ENCODE measurements around the gene RPRD1B.

Gene RPRD1B

DNA sequence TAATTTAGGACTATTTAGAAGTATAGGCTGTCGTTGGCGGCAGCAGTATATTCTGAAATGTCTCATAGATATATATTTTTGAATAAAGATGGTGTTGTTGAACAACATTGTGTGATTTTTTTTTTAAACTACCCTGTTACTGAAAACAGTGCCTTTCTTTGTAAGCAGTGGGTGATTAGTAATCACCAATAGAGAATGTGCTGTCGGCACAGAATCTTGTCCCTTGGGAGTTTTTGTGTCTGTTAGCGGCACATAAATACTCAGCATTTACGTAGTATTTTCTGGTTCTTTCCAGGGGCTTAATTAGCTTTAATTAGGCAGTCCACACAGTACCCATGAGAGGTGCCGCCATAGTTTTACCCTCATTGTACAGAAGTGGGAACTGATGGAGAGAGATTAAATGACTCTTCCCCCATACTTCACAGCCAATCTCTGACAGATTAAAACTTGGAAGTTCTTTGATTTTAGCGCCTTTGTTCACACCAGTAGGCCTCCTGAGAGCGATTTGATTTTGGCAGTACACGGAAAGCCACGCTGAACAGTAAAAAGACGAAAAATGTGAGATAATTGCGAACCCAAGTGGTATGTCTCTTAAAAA, 58.8 kb downstream of the RPRD1B start:
- H3K9me3 ChIP-seq (ENCODE audit: insufficient read depth, low read depth, low read length): no peaks in the 10 kb centered on the region
- TF ChIP-seq EZH2phosphoT487 (IDR thresholded peaks at IDR 0.05; ENCODE audit: borderline replicate concordance): no peak
- TF ChIP-seq, protein P1, sequence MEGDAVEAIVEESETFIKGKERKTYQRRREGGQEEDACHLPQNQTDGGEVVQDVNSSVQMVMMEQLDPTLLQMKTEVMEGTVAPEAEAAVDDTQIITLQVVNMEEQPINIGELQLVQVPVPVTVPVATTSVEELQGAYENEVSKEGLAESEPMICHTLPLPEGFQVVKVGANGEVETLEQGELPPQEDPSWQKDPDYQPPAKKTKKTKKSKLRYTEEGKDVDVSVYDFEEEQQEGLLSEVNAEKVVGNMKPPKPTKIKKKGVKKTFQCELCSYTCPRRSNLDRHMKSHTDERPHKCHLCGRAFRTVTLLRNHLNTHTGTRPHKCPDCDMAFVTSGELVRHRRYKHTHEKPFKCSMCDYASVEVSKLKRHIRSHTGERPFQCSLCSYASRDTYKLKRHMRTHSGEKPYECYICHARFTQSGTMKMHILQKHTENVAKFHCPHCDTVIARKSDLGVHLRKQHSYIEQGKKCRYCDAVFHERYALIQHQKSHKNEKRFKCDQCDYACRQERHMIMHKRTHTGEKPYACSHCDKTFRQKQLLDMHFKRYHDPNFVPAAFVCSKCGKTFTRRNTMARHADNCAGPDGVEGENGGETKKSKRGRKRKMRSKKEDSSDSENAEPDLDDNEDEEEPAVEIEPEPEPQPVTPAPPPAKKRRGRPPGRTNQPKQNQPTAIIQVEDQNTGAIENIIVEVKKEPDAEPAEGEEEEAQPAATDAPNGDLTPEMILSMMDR (conservative IDR thresholded peaks at IDR 0.05; ENCODE audit: low read length): no peak
- no peaks in the 10 kb centered on the region for H4K20me1 ChIP-seq (ENCODE audit: insufficient read depth, low read length, poor library complexity, severe bottlenecking)
- H3K27me3 ChIP-seq (ENCODE audit: insufficient read depth, low read length, poor library complexity, severe bottlenecking): no peaks in the 10 kb centered on the region
- H3K4me3 ChIP-seq (ENCODE audit: low read length, poor library complexity, severe bottlenecking): no peak overlapping the region
- H3K36me3 ChIP-seq (ENCODE audit: insufficient read depth, low read length): peaks cover 53% of the 10 kb centered on the region
- H3K4me1 ChIP-seq (ENCODE audit: insufficient read depth, low read length, poor library complexity, severe bottlenecking): peaks cover 16% of the 10 kb centered on the region
- no peaks in the 10 kb centered on the region for H3F3A ChIP-seq (ENCODE audit: low read depth)
- H2AFZ ChIP-seq (ENCODE audit: low read length): no peak overlapping the region
- no peak overlapping the region for H3K9ac ChIP-seq (ENCODE audit: low read depth, low read length, poor library complexity, severe bottlenecking)
- H3K9me2 ChIP-seq (replicated peaks; ENCODE audit: low read depth, low read length): no peaks in the 10 kb centered on the region
- no peak overlapping the region for H3K4me2 ChIP-seq (ENCODE audit: low read depth, low read length, poor library complexity, severe bottlenecking)
- no peaks in the 10 kb centered on the region for H3K79me2 ChIP-seq (ENCODE audit: insufficient read depth, low read length)

DNA sequence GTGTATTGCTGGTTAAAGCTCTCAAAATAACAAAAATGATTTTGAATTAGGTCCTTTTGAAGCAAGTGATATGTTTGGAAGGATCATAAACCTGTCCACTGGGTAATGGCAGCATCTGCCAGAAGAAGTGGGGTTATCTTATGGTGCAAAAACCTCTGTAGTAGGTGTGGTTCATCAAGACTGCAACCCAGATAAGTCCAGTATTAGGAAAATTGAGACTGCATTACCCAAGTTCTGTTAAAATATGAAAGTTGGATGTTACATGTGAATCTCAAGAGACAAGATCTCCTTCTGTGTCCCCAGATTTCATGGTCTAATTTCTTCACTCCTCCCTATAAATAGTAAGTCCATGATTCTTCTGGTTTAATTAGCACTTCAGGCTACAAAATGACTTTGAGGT, 59.4 kb downstream of the RPRD1B start:
- Histone ChIP-seq H3K27me3 (ENCODE audit: insufficient read depth, low read length, poor library complexity, severe bottlenecking) (no peaks in the 10 kb centered on the region), H3K9me3 (ENCODE audit: insufficient read depth, low read depth, low read length) (no peaks in the 10 kb centered on the region), H3K4me1 (ENCODE audit: insufficient read depth, low read length, poor library complexity, severe bottlenecking) (peaks cover 16% of the 10 kb centered on the region), H2AFZ (ENCODE audit: low read length) (no peak overlapping the region), H3K9ac (ENCODE audit: low read depth, low read length, poor library complexity, severe bottlenecking) (no peak overlapping the region), H3K79me2 (ENCODE audit: insufficient read depth, low read length) (no peaks in the 10 kb centered on the region), H3K9me2 (replicated peaks; ENCODE audit: low read depth, low read length) (no peaks in the 10 kb centered on the region), H3K4me2 (ENCODE audit: low read depth, low read length, poor library complexity, severe bottlenecking) (no peak overlapping the region), H4K20me1 (ENCODE audit: insufficient read depth, low read length, poor library complexity, severe bottlenecking) (no peaks in the 10 kb centered on the region), H3F3A (ENCODE audit: low read depth) (no peaks in the 10 kb centered on the region), H3K4me3 (ENCODE audit: low read length, poor library complexity, severe bottlenecking) (no peak overlapping the region), H3K36me3 (ENCODE audit: insufficient read depth, low read length) (peaks cover 47% of the 10 kb centered on the region)
- no peak for TF ChIP-seq EZH2phosphoT487 (IDR thresholded peaks at IDR 0.05; ENCODE audit: borderline replicate concordance)
- TF ChIP-seq, protein P1 (conservative IDR thresholded peaks at IDR 0.05; ENCODE audit: low read length): no peak

DNA sequence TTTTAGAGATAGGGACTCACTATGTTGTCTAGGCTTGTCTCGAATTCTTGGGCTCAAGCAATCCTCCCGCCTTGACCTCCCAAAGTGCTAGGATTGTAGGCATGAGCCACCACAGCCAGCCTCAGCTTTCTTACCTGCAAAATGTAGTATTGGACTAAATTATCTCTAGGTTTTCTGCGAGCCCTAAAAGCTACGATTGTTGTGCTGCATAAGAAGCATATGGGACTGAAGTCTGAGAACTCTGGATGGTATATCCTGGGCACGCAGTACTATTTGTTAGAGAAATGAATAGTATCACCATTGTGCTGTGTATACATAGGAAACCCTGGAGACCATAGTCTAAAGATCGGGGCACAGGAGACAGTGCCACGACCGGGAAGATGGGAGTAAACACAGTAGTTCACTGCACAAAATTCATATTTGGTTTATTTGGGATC, 60.1 kb downstream of the RPRD1B start:
- H3F3A ChIP-seq (ENCODE audit: low read depth): no peaks in the 10 kb centered on the region
- no peak overlapping the region for H3K4me2 ChIP-seq (ENCODE audit: low read depth, low read length, poor library complexity, severe bottlenecking)
- no peaks in the 10 kb centered on the region for H3K9me2 ChIP-seq (replicated peaks; ENCODE audit: low read depth, low read length)
- peaks cover 16% of the 10 kb centered on the region for H3K4me1 ChIP-seq (ENCODE audit: insufficient read depth, low read length, poor library complexity, severe bottlenecking)
- no peaks in the 10 kb centered on the region for H3K9me3 ChIP-seq (ENCODE audit: insufficient read depth, low read depth, low read length)
- peaks cover 40% of the 10 kb centered on the region for H3K36me3 ChIP-seq (ENCODE audit: insufficient read depth, low read length)
- H3K4me3 ChIP-seq (ENCODE audit: low read length, poor library complexity, severe bottlenecking): no peak overlapping the region
- no peaks in the 10 kb centered on the region for H4K20me1 ChIP-seq (ENCODE audit: insufficient read depth, low read length, poor library complexity, severe bottlenecking)
- TF ChIP-seq, protein P1 (conservative IDR thresholded peaks at IDR 0.05; ENCODE audit: low read length): no peak
- TF ChIP-seq EZH2phosphoT487 (IDR thresholded peaks at IDR 0.05; ENCODE audit: borderline replicate concordance): no peak
- H3K9ac ChIP-seq (ENCODE audit: low read depth, low read length, poor library complexity, severe bottlenecking): no peak overlapping the region
- H3K79me2 ChIP-seq (ENCODE audit: insufficient read depth, low read length): no peaks in the 10 kb centered on the region
- H2AFZ ChIP-seq (ENCODE audit: low read length): no peak overlapping the region
- H3K27me3 ChIP-seq (ENCODE audit: insufficient read depth, low read length, poor library complexity, severe bottlenecking): no peaks in the 10 kb centered on the region
